CD14-positive monocyte (primary cell): ENCODE data around the gene DTL. TPM values are rescaled to one million over a fixed set of nuclear protein-coding genes. Genes with fewer than 3 reads are reported as not detected.

Source experiments
- DNase-seq, 3 donors: peaks; one replicate each; pipeline ENCODE4 v3.0.0-alpha.2; 2011 to 2022
- H2AFZ ChIP-seq: 2 replicates; pipeline ENCODE4 v1.6.0; 2012; ENCODE audit warnings: mild to moderate bottlenecking, low read depth, low read length, inconsistent platforms; ENCODE audit not compliant: insufficient read depth, poor library complexity, severe bottlenecking
- H3K27ac ChIP-seq, 2 donors: 1 replicate in 1 of 2; 2 replicates in 1 of 2; pipeline ENCODE4 v1.5.1; 2012 to 2013; ENCODE audit warnings: low read length in 2 of 2, control low read depth in 1 of 2, inconsistent platforms in 1 of 2, low read depth in 1 of 2, mild to moderate bottlenecking in 1 of 2
- H3K27me3 ChIP-seq, 2 donors: one replicate each; pipeline versions ENCODE4 v1.6.0 to v1.6.1; 2011 to 2013; ENCODE audit warnings: low read length in 2 of 2; ENCODE audit not compliant: control insufficient read depth in 2 of 2, insufficient read depth in 2 of 2
- H3K36me3 ChIP-seq, 2 donors: replicated peaks in 1 of 2; 1 replicate in 1 of 2; 2 replicates in 1 of 2; pipeline versions ENCODE4 v1.5.1 to v1.6.1; 2012 to 2013; ENCODE audit warnings: low read length in 2 of 2, control low read depth in 1 of 2, inconsistent platforms in 1 of 2, mild to moderate bottlenecking in 1 of 2; ENCODE audit not compliant: insufficient read depth in 2 of 2, control insufficient read depth in 1 of 2
- H3K4me1 ChIP-seq, 2 donors: 1 replicate in 1 of 2; 2 replicates in 1 of 2; pipeline versions ENCODE4 v1.5.1 to v1.6.1; 2012 to 2013; ENCODE audit warnings: low read length in 2 of 2, control low read depth in 1 of 2, inconsistent platforms in 1 of 2, mild to moderate bottlenecking in 1 of 2, moderate library complexity in 1 of 2; ENCODE audit not compliant: insufficient read depth in 2 of 2, control insufficient read depth in 1 of 2
- H3K4me2 ChIP-seq: replicated peaks from 2 replicates; pipeline ENCODE3; 2012; ENCODE audit warnings: low read length, moderate library complexity, mild to moderate bottlenecking; ENCODE audit not compliant: poor library complexity, severe bottlenecking; ENCODE audit errors: extremely low read depth
- H3K4me3 ChIP-seq, 3 experiments: fragments of 200-600 bp in 1 of 3; sonication (generic) in 1 of 3; replicated peaks in 1 of 3; 1 replicate in 2 of 3; 2 replicates in 1 of 3; pipeline ENCODE4 v1.5.1; 2011 to 2013; ENCODE audit warnings: low read length in 3 of 3, mild to moderate bottlenecking in 3 of 3, control low read depth in 2 of 3, low read depth in 2 of 3, inconsistent platforms in 1 of 3, moderate library complexity in 1 of 3
- H3K79me2 ChIP-seq: 2 replicates; pipeline ENCODE4 v1.6.0; 2012; ENCODE audit warnings: mild to moderate bottlenecking, control low read depth, inconsistent platforms, low read length, moderate library complexity; ENCODE audit not compliant: insufficient read depth
- H3K9ac ChIP-seq: 2 replicates; pipeline ENCODE4 v1.6.0; 2017; ENCODE audit warnings: low read length, mild to moderate bottlenecking; ENCODE audit not compliant: insufficient read depth, poor library complexity, severe bottlenecking
- H3K9me3 ChIP-seq, 2 donors: replicated peaks in 1 of 2; 1 replicate in 1 of 2; 2 replicates in 1 of 2; pipeline versions ENCODE4 v1.5.1 to v1.6.1; 2012 to 2013; ENCODE audit warnings: low read length in 2 of 2, control low read depth in 1 of 2; ENCODE audit not compliant: control insufficient read depth in 1 of 2, insufficient read depth in 1 of 2
- H4K20me1 ChIP-seq: 2 replicates; pipeline ENCODE4 v1.6.0; 2012; ENCODE audit warnings: mild to moderate bottlenecking, low read length, control low read depth, moderate library complexity; ENCODE audit not compliant: insufficient read depth
- H3K27ac Mint-ChIP-seq, 7 donors: one replicate each; pipeline ENCODE4 v1.8.0; 2020; ENCODE audit warnings: mild to moderate bottlenecking in 7 of 7, mixed read lengths in 7 of 7, moderate library complexity in 6 of 7, inconsistent platforms in 2 of 7
- H3K27me3 Mint-ChIP-seq, 3 donors: one replicate each; pipeline ENCODE4 v1.8.0; 2021 to 2022; ENCODE audit warnings: low read depth in 3 of 3, mild to moderate bottlenecking in 3 of 3, mixed read lengths in 3 of 3, moderate library complexity in 3 of 3, inconsistent platforms in 1 of 3
- H3K36me3 Mint-ChIP-seq, 2 donors: one replicate each; pipeline ENCODE4 v1.8.0; 2020; ENCODE audit warnings: mixed read lengths in 2 of 2, inconsistent platforms in 1 of 2, mild to moderate bottlenecking in 1 of 2
- H3K4me1 Mint-ChIP-seq: one replicate; pipeline ENCODE4 v1.8.0; 2020; ENCODE audit warnings: mild to moderate bottlenecking, mixed read lengths
- H3K4me3 Mint-ChIP-seq, 2 donors: one replicate each; pipeline ENCODE4 v1.8.0; 2020; ENCODE audit warnings: mild to moderate bottlenecking in 2 of 2, mixed read lengths in 2 of 2, moderate library complexity in 1 of 2
- H3K9me3 Mint-ChIP-seq, 7 donors: one replicate each; pipeline ENCODE4 v1.8.0; 2020 to 2022; ENCODE audit warnings: mixed read lengths in 7 of 7, mild to moderate bottlenecking in 6 of 7, moderate library complexity in 6 of 7, inconsistent platforms in 2 of 7
- CTCF ChIP-seq: fragments of 200-600 bp; IDR thresholded peaks from one replicate; pipeline ENCODE4 v1.8.0; 2022; ENCODE audit warnings: antibody characterized with exemption, mild to moderate bottlenecking
- WGBS: methylation state at CpG from one replicate; pipeline ENCODE4 v1.1.5; 2013; ENCODE audit warnings: missing lambda C conversion rate; ENCODE audit not compliant: insufficient coverage; 5-methylcytosine and 5-hydroxymethylcytosine counted together
- intact Hi-C, 2 donors: fragments of 100-400 bp; cut with micrococcal nuclease; formaldehyde crosslinking; loops; one replicate each; pipeline versions ENCODE4 v1.15.0 to v1.15.1; 2023
- polyA plus RNA-seq, 3 donors: library from polyadenylated mRNA; depleted of rRNA in 1 of 3; unstranded in 2 of 3; stranded (reverse) in 1 of 3; fragments of 300-500 nt in 2 of 3; fragments of >200 nt in 1 of 3; fragmentation: Illumina TruSeq in 2 of 3; gene quantifications; 1 replicate in 2 of 3; 2 replicates in 1 of 3; pipeline ENCODE4 v1.2.3, GENCODE V29; 2012 to 2021

The DTL gene
- polyA plus RNA-seq, 3 donors = not detected

GRCh38 chr1:212042436-212042835 lies 6.9 kb downstream of the DTL start:
- Histone ChIP-seq H3K79me2 (peaks cover 75% of the 10 kb centered on the region), H2AFZ (peak overlapping the region; percentile 38)
- peaks cover 13 to 27% of the 10 kb centered on the region in 2 donors for H3K36me3 Mint-ChIP-seq

GRCh38 chr1:212044851-212045250 lies 9.3 kb downstream of the DTL start:
- no peak for DNase-seq
- Mint-ChIP-seq H3K9me3 (no peaks in the 10 kb centered on the region), H3K4me3 (no peak overlapping the region), H3K36me3 (peaks cover 13 to 29% of the 10 kb centered on the region in 2 donors), H3K27me3 (no peaks in the 10 kb centered on the region), H3K27ac (peak overlapping the region in 2 of 7 donors; percentile 54 to 63), H3K4me1 (peaks cover 11% of the 10 kb centered on the region)
- intact Hi-C loops = no loop called here
- H3K4me3 ChIP-seq = no peak overlapping the region
- no peak overlapping the region for H3K27ac ChIP-seq
- TF ChIP-seq CTCF = no peak
- H4K20me1 ChIP-seq = no peaks in the 10 kb centered on the region
- H2AFZ ChIP-seq = no peak overlapping the region
- H3K9me3 ChIP-seq = no peaks in the 10 kb centered on the region
- no peak overlapping the region for H3K9ac ChIP-seq
- no CpG with 5 or more reads among the region's 1 CpG for WGBS
- H3K36me3 ChIP-seq = peaks cover 7 to 51% of the 10 kb centered on the region in 2 donors
- H3K79me2 ChIP-seq = peaks cover 51% of the 10 kb centered on the region
- no peaks in the 10 kb centered on the region for H3K27me3 ChIP-seq
- H3K4me2 ChIP-seq = no peak overlapping the region
- peaks cover 0 to 10% of the 10 kb centered on the region in 2 donors for H3K4me1 ChIP-seq

More at GRCh38 chr1:212042436-212042835, 6.9 kb downstream of the DTL start:
- Mint-ChIP-seq H3K4me1 (peaks cover 17% of the 10 kb centered on the region), H3K9me3 (no peaks in the 10 kb centered on the region), H3K27ac (no peak overlapping the region), H3K27me3 (no peaks in the 10 kb centered on the region), H3K4me3 (no peak overlapping the region)
- intact Hi-C loops = no loop called here
- Histone ChIP-seq H3K27me3 (no peaks in the 10 kb centered on the region), H3K36me3 (peaks cover 3 to 27% of the 10 kb centered on the region in 2 donors), H3K4me2 (no peak overlapping the region), H3K27ac (no peak overlapping the region), H4K20me1 (no peaks in the 10 kb centered on the region), H3K9me3 (no peaks in the 10 kb centered on the region), H3K4me1 (peaks cover 0 to 10% of the 10 kb centered on the region in 2 donors), H3K9ac (no peak overlapping the region), H3K4me3 (no peak overlapping the region)
- no peak for TF ChIP-seq CTCF
- no peak for DNase-seq
